ENCODE results near the gene GNG11. TPM values are rescaled to one million over a fixed set of nuclear protein-coding genes. Genes with fewer than 3 reads are reported as not detected.

GNG11 gene
- total RNA-seq, 1 experiment from 2014 or later: 1.9 TPM

Other genes starting within 250 kb of the GNG11 start
- gene TFPI2, start 31.0 kb upstream of the GNG11 start, total RNA-seq (2014; rRNA removed; shearing (Covaris generic)): 4.8 and 8.1 TPM in 2 replicates
- gene GNGT1, start 15.2 kb upstream of the GNG11 start, total RNA-seq (2014; rRNA removed; shearing (Covaris generic)): not detected in 2 replicates
- gene BET1, start 82.6 kb downstream of the GNG11 start, total RNA-seq (2014; rRNA removed; shearing (Covaris generic)): 26.2 and 30.2 TPM in 2 replicates

All from H7 (cell line).